OCI-LY3 (cell line): Measurements from ENCODE around the gene DLG4.

Source experiments
- CTCF ChIP-seq: fragments of 200-600, 300-600 bp; sonication (generic); IDR thresholded peaks from 2 replicates; pipeline ENCODE4 v1.5.1; 2014; ENCODE audit warnings: antibody characterized with exemption, low read length, low read depth
- EZH2phosphoT487 ChIP-seq: fragments of 200-600 bp; shearing (Covaris generic); IDR thresholded peaks from 2 replicates; pipeline ENCODE4 v1.6.1; 2018; ENCODE audit warnings: antibody characterized with exemption, mixed run types, low read depth

DNA sequence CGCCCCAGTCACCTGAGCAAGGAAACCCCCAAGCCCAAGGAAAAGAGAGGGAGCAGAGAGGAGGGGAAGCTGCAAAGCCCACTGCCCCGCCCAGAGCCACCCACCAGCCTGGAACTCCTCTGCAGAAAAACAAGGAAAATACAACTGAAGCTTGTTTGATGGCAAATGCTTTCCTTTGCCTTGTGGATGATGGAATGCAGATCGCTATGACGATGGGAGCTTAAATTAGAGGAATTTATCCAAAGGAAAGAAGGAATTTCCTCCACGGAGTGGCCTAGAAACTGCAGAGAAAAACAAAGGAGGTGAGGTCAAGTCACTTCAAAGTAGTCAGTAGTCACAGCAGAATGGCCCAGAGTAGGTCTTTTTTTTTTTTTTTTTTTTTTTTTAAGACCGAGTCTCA is 73.5 kb downstream of the DLG4 start:
- TF ChIP-seq CTCF, result no peak
- TF ChIP-seq EZH2phosphoT487, result no peak
